ENCODE data around the gene SAMD10. TPM values are rescaled to one million over a fixed set of nuclear protein-coding genes. Genes with fewer than 3 reads are reported as not detected.

The SAMD10 gene
- total RNA-seq, 1 experiment from 2014 or later, result 5.7 TPM

GRCh38 chr20:63970714-63971431 is 8.6 kb downstream of the SAMD10 start:
- no peak for TF ChIP-seq CTCF (conservative IDR thresholded peaks at IDR 0.05)
- Histone ChIP-seq H2AFZ (ENCODE audit: low read length) (no peak overlapping the region), H3K4ac (ENCODE audit: low read depth, low read length) (no peak overlapping the region), H3K23me2 (ENCODE audit: insufficient read length, low read depth, low read length, poor library complexity, severe bottlenecking) (peaks cover 11% of the 10 kb centered on the region), H3K56ac (ENCODE audit: insufficient read length, low read depth, low read length) (no peak overlapping the region), H3K4me2 (ENCODE audit: insufficient read depth, insufficient read length, low read length) (no peak overlapping the region), H2BK5ac (ENCODE audit: insufficient read length, low read length) (no peak overlapping the region), H2BK12ac (ENCODE audit: insufficient read length, low read depth, low read length) (no peak overlapping the region), H3K9me3 (ENCODE audit: control insufficient read depth, low read depth, low read length) (peaks cover 26% of the 10 kb centered on the region), H2BK120ac (ENCODE audit: low read depth, low read length, poor library complexity, severe bottlenecking) (no peak overlapping the region), H2BK15ac (ENCODE audit: low read depth, low read length) (no peak overlapping the region), H3K27me3 (ENCODE audit: insufficient read depth, low read length) (no peaks in the 10 kb centered on the region; the same call in 1 of the 2 replicates), H3K18ac (ENCODE audit: insufficient read length, low read depth, low read length) (no peak overlapping the region), H2AK5ac (ENCODE audit: insufficient read length, low read length) (no peak overlapping the region), H3K23ac (ENCODE audit: insufficient read length, low read depth, low read length) (no peak overlapping the region), H4K20me1 (ENCODE audit: control insufficient read depth, insufficient read depth, insufficient read length) (no peaks in the 10 kb centered on the region), H3K14ac (ENCODE audit: insufficient read depth, low read length) (no peak overlapping the region), H3T11ph (ENCODE audit: low read length) (no peak overlapping the region), H3K79me2 (ENCODE audit: insufficient read depth, low read length) (no peaks in the 10 kb centered on the region), H2BK20ac (ENCODE audit: low read depth, low read length, poor library complexity, severe bottlenecking) (no peak overlapping the region), H4K91ac (ENCODE audit: insufficient read length, low read depth, low read length) (no peak overlapping the region), H4K5ac (ENCODE audit: insufficient read length, low read depth, low read length) (no peak overlapping the region), H3K79me1 (ENCODE audit: insufficient read depth, low read depth, low read length, poor library complexity, severe bottlenecking) (no peaks in the 10 kb centered on the region), H3K4me1 (ENCODE audit: insufficient read depth, low read length) (no peaks in the 10 kb centered on the region; the same call in 1 of the 2 replicates), H4K8ac (replicated peaks; ENCODE audit: insufficient read length, low read depth, low read length) (no peak overlapping the region), H3K9ac (ENCODE audit: extremely low read depth, insufficient read length, low read length) (no peak overlapping the region), H3K27ac (ENCODE audit: insufficient read length, low read depth, low read length) (no peak overlapping the region)
- H3K4me1 Mint-ChIP-seq, result peaks cover 18 to 23% of the 10 kb centered on the region in 2 experiments
- no peak for DNase-seq
- WGBS (ENCODE audit: extremely low coverage, insufficient read length, low lambda C conversion rate), result no CpG with 5 or more reads among the region's 5 CpGs
- H3K27ac Mint-ChIP-seq, result no peak overlapping the region
- H3K9me3 Mint-ChIP-seq, result peaks cover 2 to 8% of the 10 kb centered on the region in 2 experiments; a peak in 3 of 5 replicates
- H3K36me3 Mint-ChIP-seq (ENCODE audit: insufficient read depth in 1 of 3, low read depth in 3 of 3), result peaks cover 6 to 31% (median 22%) of the 10 kb centered on the region in 3 experiments
- H3K4me3 Mint-ChIP-seq, result peak overlapping the region; percentile 64 to 80
- H3K27me3 Mint-ChIP-seq (ENCODE audit: low read depth), result peaks cover 14% of the 10 kb centered on the region

Data from H9 (cell line).